Suprapubic skin (tissue), 3 donors: ENCODE data around the gene PCTP.

Source experiments
- CTCF ChIP-seq, 2 donors: fragments of 200-600 bp in 1 of 2; fragments of 450-650 bp in 1 of 2; sonication (generic) in 1 of 2; IDR thresholded peaks; one replicate each; pipeline ENCODE4 v1.5.1; 2016 to 2019; ENCODE audit warnings: antibody characterized with exemption in 2 of 2, mild to moderate bottlenecking in 1 of 2, moderate library complexity in 1 of 2
- POLR2AphosphoS5 ChIP-seq, 3 donors: sonication (generic); formaldehyde crosslinking; IDR thresholded peaks; one replicate each; pipeline ENCODE4 v1.6.1; 2017; ENCODE audit warnings: antibody characterized with exemption in 3 of 3

- TF ChIP-seq POLR2AphosphoS5 (IDR thresholded peaks at IDR 0.05) (no peak), CTCF (IDR thresholded peaks at IDR 0.05) (no peak)
Measured at GRCh38 chr17:55745258-55745657, 5.6 kb upstream of the PCTP start.
